A549 (cell line): ENCODE measurements around the gene IPO13.

Experiments used
- CTCF ChIP-seq: fragments of >200 bp; sonication (Bioruptor Twin); formaldehyde crosslinking; IDR thresholded peaks from 3 replicates; pipeline ENCODE4 v1.5.1; 2016
- EP300 ChIP-seq, 2 experiments: fragments of >200 bp; sonication (Bioruptor Twin); formaldehyde crosslinking; IDR thresholded peaks; 2 replicates in 1 of 2; 3 replicates in 1 of 2; pipeline ENCODE4 v1.6.1; 2016 to 2017
- GATA3 ChIP-seq: IDR thresholded peaks from 2 replicates; pipeline ENCODE4 v1.6.1; 2012; ENCODE audit warnings: borderline replicate concordance
- NR3C1 ChIP-seq: fragments of >200 bp; sonication (Bioruptor Twin); formaldehyde crosslinking; IDR thresholded peaks from 3 replicates; pipeline ENCODE4 v1.6.1; 2017
- POLR2A ChIP-seq: IDR thresholded peaks from 2 replicates; pipeline ENCODE4 v1.6.1; 2012; ENCODE audit warnings: mild to moderate bottlenecking, low read length
- RCOR1 ChIP-seq: fragments of 150-350 bp; IDR thresholded peaks from 2 replicates; pipeline ENCODE4 v1.6.1; 2014; ENCODE audit warnings: antibody characterized with exemption, low read length, low read depth
- REST ChIP-seq: fragments of 200-600 bp; sonication (generic); IDR thresholded peaks from 2 replicates; pipeline ENCODE4 v1.6.1; 2016; ENCODE audit warnings: antibody characterized with exemption, mild to moderate bottlenecking, moderate library complexity
- RNF2 ChIP-seq: fragments of 200-600 bp; sonication (generic); IDR thresholded peaks from 2 replicates; pipeline ENCODE4 v1.6.1; 2016; ENCODE audit warnings: low read depth, mild to moderate bottlenecking, antibody characterized with exemption, moderate library complexity, borderline replicate concordance
- ZC3H11A ChIP-seq: fragments of 450-650 bp; IDR thresholded peaks from 2 replicates; pipeline ENCODE4 v1.6.1; 2014; ENCODE audit warnings: antibody characterized with exemption, mild to moderate bottlenecking

GRCh38 chr1:43931711-43932660 lies 14.8 kb upstream of the IPO13 start:
- TF ChIP-seq CTCF (no peak), ZC3H11A (no peak), RNF2 (no peak), GATA3 (no peak), POLR2A (no peak), NR3C1 (no peak), RCOR1 (no peak), REST (no peak), EP300 (IDR thresholded peaks at IDR 0.05) (no peak)
